ENCODE data around the gene PEAK3.

GRCh38 chr19:2280633-2281264 lies 1.2 kb downstream of the PEAK3 start:
- TF ChIP-seq CTCF (IDR thresholded peaks at IDR 0.05) (no peak), POLR2A (IDR thresholded peaks at IDR 0.05) (no peak), POLR2AphosphoS5 (IDR thresholded peaks at IDR 0.05; ENCODE audit: insufficient read depth in 1 of 2, low read depth in 1 of 2) (no peak)
